SJCRH30 (cell line): Measurements from ENCODE around the gene P2RY2. TPM values are rescaled to one million over a fixed set of nuclear protein-coding genes. Genes with fewer than 3 reads are reported as not detected.

ENCODE experiments used
- DNase-seq, 2 experiments: peaks; one replicate each; pipeline ENCODE4 v3.0.0-alpha.2; 2015 to 2020
- H3K27ac ChIP-seq: fragments of 250-450 bp; sonication (Bioruptor Pico); 2 replicates; pipeline ENCODE4 v1.5.1; 2020; ENCODE audit warnings: mild to moderate bottlenecking, moderate library complexity
- H3K27me3 ChIP-seq: fragments of 250-450 bp; sonication (Bioruptor Pico); 2 replicates; pipeline ENCODE4 v1.5.1; 2020; ENCODE audit warnings: mild to moderate bottlenecking, moderate library complexity
- H3K36me3 ChIP-seq: fragments of 250-450 bp; sonication (Bioruptor Pico); 2 replicates; pipeline ENCODE4 v1.5.1; 2020; ENCODE audit warnings: mild to moderate bottlenecking, moderate library complexity
- H3K4me1 ChIP-seq: fragments of 250-450 bp; sonication (Bioruptor Pico); 2 replicates; pipeline ENCODE4 v1.5.1; 2020; ENCODE audit warnings: mild to moderate bottlenecking, moderate library complexity
- H3K4me3 ChIP-seq: fragments of 250-450 bp; sonication (Bioruptor Pico); 2 replicates; pipeline ENCODE4 v1.5.1; 2020; ENCODE audit warnings: mild to moderate bottlenecking, moderate library complexity
- H3K9me3 ChIP-seq: fragments of 250-450 bp; sonication (Bioruptor Pico); replicated peaks from 2 replicates; pipeline ENCODE4 v1.5.1; 2020; ENCODE audit warnings: mild to moderate bottlenecking, moderate library complexity
- total RNA-seq: library from RNA; depleted of rRNA; stranded (reverse); fragments of >200 nt; shearing (Covaris generic); gene quantifications from 2 replicates; pipeline ENCODE4 v1.2.3, GENCODE V29; 2014; rRNA removed

The P2RY2 gene
- not detected in 2 replicates for total RNA-seq

GRCh38 chr11:73218106-73218829 lies at the start of gene P2RY2:
TSS of gene P2RY2 (plus strand) at chr11:73218281. CDS start at chr11:73234160, 15,879 bp downstream.
- DNase-seq, result no peak
- Histone ChIP-seq H3K4me3 (no peak within 1 kb of the TSS), H3K27me3 (no peaks in the 10 kb centered on the region), H3K4me1 (peaks cover 9% of the 10 kb centered on the region), H3K9me3 (no peaks in the 10 kb centered on the region), H3K27ac (no peak within 1 kb of the TSS), H3K36me3 (no peaks in the 10 kb centered on the region)

- no peaks in the 10 kb centered on the region for H3K9me3 ChIP-seq
- H3K27ac ChIP-seq, result no peak overlapping the region
- no peaks in the 10 kb centered on the region for H3K4me1 ChIP-seq
- DNase-seq, result no peak
- no peaks in the 10 kb centered on the region for H3K27me3 ChIP-seq
- H3K36me3 ChIP-seq, result no peaks in the 10 kb centered on the region
- no peak overlapping the region for H3K4me3 ChIP-seq
Measured at GRCh38 chr11:73168925-73169579, 49.0 kb upstream of the P2RY2 start.

- no peaks in the 10 kb centered on the region for H3K36me3 ChIP-seq
- no peak overlapping the region for H3K27ac ChIP-seq
- no peaks in the 10 kb centered on the region for H3K4me1 ChIP-seq
- no peaks in the 10 kb centered on the region for H3K27me3 ChIP-seq
- H3K4me3 ChIP-seq, result no peak overlapping the region
- no peaks in the 10 kb centered on the region for H3K9me3 ChIP-seq
- no peak for DNase-seq
Measured at GRCh38 chr11:73170140-73170539, 47.9 kb upstream of the P2RY2 start.

- DNase-seq, result no peak
- H3K27me3 ChIP-seq, result no peaks in the 10 kb centered on the region
- no peak overlapping the region for H3K4me3 ChIP-seq
- no peaks in the 10 kb centered on the region for H3K36me3 ChIP-seq
- H3K27ac ChIP-seq, result no peak overlapping the region
- no peaks in the 10 kb centered on the region for H3K4me1 ChIP-seq
- no peaks in the 10 kb centered on the region for H3K9me3 ChIP-seq
Measured at GRCh38 chr11:73171436-73172161, 46.5 kb upstream of the P2RY2 start.

GRCh38 chr11:73172992-73173656 lies 45.0 kb upstream of the P2RY2 start:
- Histone ChIP-seq H3K4me3 (no peak overlapping the region), H3K36me3 (no peaks in the 10 kb centered on the region), H3K27ac (no peak overlapping the region), H3K4me1 (no peaks in the 10 kb centered on the region), H3K27me3 (no peaks in the 10 kb centered on the region), H3K9me3 (no peaks in the 10 kb centered on the region)
- no peak for DNase-seq

- Histone ChIP-seq H3K27me3 (no peaks in the 10 kb centered on the region), H3K4me3 (no peak overlapping the region), H3K36me3 (no peaks in the 10 kb centered on the region), H3K4me1 (no peaks in the 10 kb centered on the region), H3K9me3 (no peaks in the 10 kb centered on the region), H3K27ac (no peak overlapping the region)
- no peak for DNase-seq
Measured at GRCh38 chr11:73173755-73174494, 44.2 kb upstream of the P2RY2 start.

- no peaks in the 10 kb centered on the region for H3K36me3 ChIP-seq
- H3K4me3 ChIP-seq, result no peak overlapping the region
- H3K4me1 ChIP-seq, result no peaks in the 10 kb centered on the region
- H3K9me3 ChIP-seq, result no peaks in the 10 kb centered on the region
- H3K27ac ChIP-seq, result no peak overlapping the region
- no peak for DNase-seq
- no peaks in the 10 kb centered on the region for H3K27me3 ChIP-seq
Measured at GRCh38 chr11:73174495-73174791, 43.6 kb upstream of the P2RY2 start.

GRCh38 chr11:73175551-73176144 lies 42.4 kb upstream of the P2RY2 start:
- Histone ChIP-seq H3K9me3 (no peaks in the 10 kb centered on the region), H3K27ac (no peak overlapping the region), H3K36me3 (no peaks in the 10 kb centered on the region), H3K4me1 (no peaks in the 10 kb centered on the region), H3K4me3 (no peak overlapping the region), H3K27me3 (no peaks in the 10 kb centered on the region)
- no peak for DNase-seq

- H3K27ac ChIP-seq, result no peak overlapping the region
Measured at GRCh38 chr11:73176145-73176873, 41.8 kb upstream of the P2RY2 start.

GRCh38 chr11:73176874-73177155 lies 41.3 kb upstream of the P2RY2 start:
- no peak overlapping the region for H3K4me3 ChIP-seq
- no peaks in the 10 kb centered on the region for H3K36me3 ChIP-seq
- H3K27me3 ChIP-seq, result no peaks in the 10 kb centered on the region
- H3K27ac ChIP-seq, result no peak overlapping the region
- no peak for DNase-seq
- no peaks in the 10 kb centered on the region for H3K4me1 ChIP-seq
- H3K9me3 ChIP-seq, result no peaks in the 10 kb centered on the region

More at GRCh38 chr11:73176145-73176873, 41.8 kb upstream of the P2RY2 start:
- H3K4me3 ChIP-seq, result no peak overlapping the region
- no peaks in the 10 kb centered on the region for H3K9me3 ChIP-seq
- H3K36me3 ChIP-seq, result no peaks in the 10 kb centered on the region
- H3K27me3 ChIP-seq, result no peaks in the 10 kb centered on the region
- DNase-seq, result no peak
- H3K4me1 ChIP-seq, result no peaks in the 10 kb centered on the region

- Histone ChIP-seq H3K4me1 (no peaks in the 10 kb centered on the region), H3K4me3 (no peak overlapping the region), H3K27ac (no peak overlapping the region), H3K9me3 (no peaks in the 10 kb centered on the region), H3K27me3 (no peaks in the 10 kb centered on the region), H3K36me3 (no peaks in the 10 kb centered on the region)
- DNase-seq, result no peak
Measured at GRCh38 chr11:73177380-73177777, 40.7 kb upstream of the P2RY2 start.

- Histone ChIP-seq H3K27ac (no peak overlapping the region), H3K36me3 (no peaks in the 10 kb centered on the region), H3K4me1 (no peaks in the 10 kb centered on the region), H3K9me3 (no peaks in the 10 kb centered on the region), H3K27me3 (no peaks in the 10 kb centered on the region), H3K4me3 (no peak overlapping the region)
- peak; percentile 79 to 87 for DNase-seq
Measured at GRCh38 chr11:73177778-73178539, 40.1 kb upstream of the P2RY2 start.

GRCh38 chr11:73178681-73179080 lies 39.4 kb upstream of the P2RY2 start:
- Histone ChIP-seq H3K4me1 (no peaks in the 10 kb centered on the region), H3K4me3 (no peak overlapping the region), H3K36me3 (no peaks in the 10 kb centered on the region), H3K9me3 (no peaks in the 10 kb centered on the region), H3K27ac (no peak overlapping the region), H3K27me3 (no peaks in the 10 kb centered on the region)
- no peak for DNase-seq
